Measurements from ENCODE around the gene THAP4.
"Not testable (repeated sequence)": the region's sequence is repeated elsewhere in the genome, so short reads cannot be mapped to it uniquely, and the experiment has no call there.

Gene THAP4

GRCh38 chr2:241662731-241663130, 25.8 kb upstream of the THAP4 start:
- DNase-seq, result not testable (repeated sequence)

- DNase-seq, result no peak
These were observed 23.7 kb upstream of the THAP4 start for GRCh38 chr2:241660593-241661213.

- peak; percentile 26 for DNase-seq
These were observed 22.3 kb upstream of the THAP4 start for GRCh38 chr2:241659150-241659739.

- DNase-seq, result no peak
These were observed 21.3 kb upstream of the THAP4 start for GRCh38 chr2:241658296-241658695.

- DNase-seq, result no peak
These were observed 20.9 kb upstream of the THAP4 start for GRCh38 chr2:241657786-241658254.

- DNase-seq, result no peak
These were observed 19.3 kb upstream of the THAP4 start for GRCh38 chr2:241656190-241656741.

- no peak for DNase-seq
These were observed 18.7 kb upstream of the THAP4 start for GRCh38 chr2:241655516-241656189.

GRCh38 chr2:241654551-241654950, 17.6 kb upstream of the THAP4 start:
- DNase-seq, result no peak

GRCh38 chr2:241653210-241653750, 16.3 kb upstream of the THAP4 start:
- no peak for DNase-seq

- no peak for DNase-seq
These were observed 15.8 kb upstream of the THAP4 start for GRCh38 chr2:241652722-241653121.

GRCh38 chr2:241652142-241652541, 15.2 kb upstream of the THAP4 start:
- no peak for DNase-seq

GRCh38 chr2:241649927-241650326, 13.0 kb upstream of the THAP4 start:
- no peak for DNase-seq

- peak; percentile 3 for DNase-seq
These were observed 12.4 kb upstream of the THAP4 start for GRCh38 chr2:241649404-241649803.

GRCh38 chr2:241648453-241648852, 11.5 kb upstream of the THAP4 start:
- no peak for DNase-seq

- peak; percentile 39 for DNase-seq
These were observed 9.1 kb upstream of the THAP4 start for GRCh38 chr2:241645915-241646645.

GRCh38 chr2:241645056-241645914, 8.3 kb upstream of the THAP4 start:
- no peak for DNase-seq

GRCh38 chr2:241641631-241642030, 4.7 kb upstream of the THAP4 start:
- DNase-seq, result no peak

- no peak for DNase-seq
These were observed 3.3 kb upstream of the THAP4 start for GRCh38 chr2:241640165-241640795.

GRCh38 chr2:241639385-241639784, 2.4 kb upstream of the THAP4 start:
- no peak for DNase-seq

GRCh38 chr2:241638940-241639339, 2.0 kb upstream of the THAP4 start:
- no peak for DNase-seq
